H1 (cell line): ENCODE results near the gene IER5. TPM values are rescaled to one million over a fixed set of nuclear protein-coding genes. Genes with fewer than 3 reads are reported as not detected.
A peak's percentile ranks its signal among the peaks of the same experiment; 100 is the strongest.

ENCODE experiments used
- CTCF ChIA-PET: fragments of 300-600 bp; sonication (Branson Sonifier 250); formaldehyde crosslinking; loops from one replicate; lab custom pipeline; 2021; ENCODE audit not compliant: partially characterized antibody; lab: Charles Lee
- POLR2A ChIA-PET: fragments of 300-600 bp; sonication (Branson Sonifier 250); formaldehyde crosslinking; loops from one replicate; lab custom pipeline; 2021; ENCODE audit warnings: inconsistent platforms; ENCODE audit not compliant: partially characterized antibody; lab: Charles Lee
- DNase-seq, 2 experiments: peaks; one replicate each; pipeline versions ENCODE4 v3.0.0 to v3.0.0-alpha.2; 2010 to 2022; ENCODE audit warnings: low spot score in 2 of 2, low read depth in 1 of 2, mixed read lengths in 1 of 2
- FAIRE-seq: peaks from 2 replicates; lab custom pipeline; 2011; peaks lifted over from hg19 to GRCh38; lab: Jason Lieb, UNC
- H2AFZ ChIP-seq: 2 replicates; pipeline ENCODE4 v1.8.1; 2012; ENCODE audit warnings: low read length, inconsistent platforms
- H2AK5ac ChIP-seq: 2 replicates; pipeline ENCODE4 v1.6.1; 2013; ENCODE audit warnings: low read depth, low read length
- H2BK120ac ChIP-seq: replicated peaks from 2 replicates; pipeline ENCODE3; 2013; ENCODE audit warnings: low read depth, low read length, inconsistent platforms
- H2BK12ac ChIP-seq: 2 replicates; pipeline ENCODE4 v1.6.1; 2013; ENCODE audit warnings: low read depth, low read length
- H2BK15ac ChIP-seq: 2 replicates; pipeline ENCODE4 v1.6.1; 2013; ENCODE audit warnings: low read length
- H2BK20ac ChIP-seq: 2 replicates; pipeline ENCODE4 v1.6.1; 2013; ENCODE audit warnings: low read length
- H2BK5ac ChIP-seq: 2 replicates; pipeline ENCODE4 v1.6.1; 2013; ENCODE audit warnings: low read depth, low read length
- H3K14ac ChIP-seq: 2 replicates; pipeline ENCODE4 v1.6.1; 2013; ENCODE audit warnings: inconsistent platforms; ENCODE audit not compliant: insufficient read length
- H3K18ac ChIP-seq: 2 replicates; pipeline ENCODE4 v1.6.1; 2013; ENCODE audit warnings: low read length; ENCODE audit errors: extremely low read depth
- H3K23ac ChIP-seq: 2 replicates; pipeline ENCODE4 v1.6.1; 2013; ENCODE audit warnings: inconsistent platforms; ENCODE audit not compliant: insufficient read length
- H3K23me2 ChIP-seq: 2 replicates; pipeline ENCODE4 v1.6.1; 2013; ENCODE audit warnings: low read depth, low read length
- H3K27ac ChIP-seq: 2 replicates; pipeline ENCODE4 v1.6.1; 2011; ENCODE audit warnings: low read depth, low read length, inconsistent platforms
- H3K27me3 ChIP-seq, 4 experiments: replicated peaks in 1 of 4; 1 replicate in 1 of 4; 2 replicates in 3 of 4; pipeline versions ENCODE4 v1.6.1 to v1.8.1; 2011 to 2013; ENCODE audit warnings: low read length in 3 of 4, mild to moderate bottlenecking in 3 of 4, inconsistent platforms in 2 of 4, mixed read lengths in 2 of 4, moderate library complexity in 1 of 4; ENCODE audit not compliant: control insufficient read depth in 3 of 4, insufficient read depth in 3 of 4; ENCODE audit errors: extremely low read depth in 1 of 4
- H3K36me3 ChIP-seq, 4 experiments: 2 replicates each; pipeline versions ENCODE4 v1.6.1 to v1.8.1; 2011 to 2013; ENCODE audit warnings: mild to moderate bottlenecking in 4 of 4, low read length in 3 of 4, moderate library complexity in 2 of 4, control low read depth in 1 of 4, inconsistent platforms in 1 of 4; ENCODE audit not compliant: insufficient read depth in 4 of 4, control insufficient read depth in 2 of 4
- H3K4ac ChIP-seq: replicated peaks from 2 replicates; pipeline ENCODE3; 2013; ENCODE audit warnings: low read length, low read depth, mixed read lengths, inconsistent platforms; ENCODE audit not compliant: insufficient read length
- H3K4me1 ChIP-seq, 4 experiments: replicated peaks in 1 of 4; 1 replicate in 1 of 4; 2 replicates in 3 of 4; pipeline versions ENCODE4 v1.6.1 to v1.8.1; 2011 to 2013; ENCODE audit warnings: low read length in 3 of 4, inconsistent platforms in 2 of 4, mixed read lengths in 1 of 4; ENCODE audit not compliant: insufficient read depth in 4 of 4, control insufficient read depth in 3 of 4
- H3K4me2 ChIP-seq, 2 experiments: 2 replicates each; pipeline versions ENCODE4 v1.6.1 to v1.8.1; 2011 to 2013; ENCODE audit warnings: low read depth in 2 of 2, low read length in 2 of 2, control low read depth in 1 of 2, inconsistent platforms in 1 of 2, mild to moderate bottlenecking in 1 of 2; ENCODE audit not compliant: insufficient read depth in 1 of 2
- H3K4me3 ChIP-seq, 4 experiments: fragments of 200-600, 300-600 bp in 1 of 4; sonication (generic), shearing (Covaris generic), sonication (Bioruptor Twin) in 1 of 4; 2 replicates each; pipeline versions ENCODE4 v1.5.1 to v1.8.1; 2011 to 2016; ENCODE audit warnings: low read length in 4 of 4, low read depth in 3 of 4, control low read depth in 2 of 4, inconsistent platforms in 2 of 4, mild to moderate bottlenecking in 2 of 4, mixed read lengths in 1 of 4, moderate library complexity in 1 of 4; ENCODE audit not compliant: insufficient read depth in 2 of 4; ENCODE audit errors: extremely low read depth in 1 of 4
- H3K56ac ChIP-seq: replicated peaks from 2 replicates; pipeline ENCODE3; 2013; ENCODE audit warnings: low read depth, mild to moderate bottlenecking, mixed read lengths, low read length, inconsistent platforms; ENCODE audit not compliant: insufficient read length
- H3K79me1 ChIP-seq: 2 replicates; pipeline ENCODE4 v1.6.1; 2013; ENCODE audit warnings: low read depth, low read length, control low read depth
- H3K79me2 ChIP-seq, 2 experiments: 2 replicates each; pipeline versions ENCODE4 v1.6.1 to v1.8.1; 2012 to 2013; ENCODE audit warnings: low read length in 2 of 2, mild to moderate bottlenecking in 2 of 2, inconsistent platforms in 1 of 2; ENCODE audit not compliant: insufficient read depth in 2 of 2, control insufficient read depth in 1 of 2
- H3K9ac ChIP-seq, 4 experiments: replicated peaks in 1 of 4; 1 replicate in 1 of 4; 2 replicates in 3 of 4; pipeline versions ENCODE4 v1.6.1 to v1.8.1; 2011 to 2013; ENCODE audit warnings: low read depth in 3 of 4, low read length in 3 of 4, control low read depth in 2 of 4, mild to moderate bottlenecking in 2 of 4, moderate library complexity in 2 of 4, inconsistent platforms in 1 of 4; ENCODE audit errors: extremely low read depth in 1 of 4
- H3K9me3 ChIP-seq, 2 experiments: 2 replicates each; pipeline versions ENCODE4 v1.6.1 to v1.8.1; 2012 to 2013; ENCODE audit warnings: mild to moderate bottlenecking in 2 of 2, moderate library complexity in 2 of 2, control low read depth in 1 of 2, inconsistent platforms in 1 of 2, low read depth in 1 of 2, low read length in 1 of 2, mixed read lengths in 1 of 2; ENCODE audit not compliant: insufficient read depth in 2 of 2
- H4K20me1 ChIP-seq, 2 experiments: replicated peaks in 1 of 2; 2 replicates each; pipeline versions ENCODE3 to v1.8.1; 2011 to 2013; ENCODE audit warnings: inconsistent platforms in 2 of 2, low read length in 2 of 2, mild to moderate bottlenecking in 1 of 2; ENCODE audit not compliant: insufficient read depth in 2 of 2, control insufficient read depth in 1 of 2
- H4K5ac ChIP-seq: 2 replicates; pipeline ENCODE4 v1.6.1; 2013; ENCODE audit warnings: low read length, low read depth, mixed read lengths, inconsistent platforms; ENCODE audit not compliant: insufficient read length
- H4K8ac ChIP-seq: 2 replicates; pipeline ENCODE4 v1.8.0; 2013; ENCODE audit warnings: mild to moderate bottlenecking, moderate library complexity, low read length, inconsistent platforms; ENCODE audit not compliant: insufficient read depth; ENCODE audit errors: extremely low read depth
- H4K91ac ChIP-seq: replicated peaks from 2 replicates; pipeline ENCODE3; 2013; ENCODE audit warnings: low read length, mixed read lengths, inconsistent platforms; ENCODE audit not compliant: insufficient read length
- GTF2F1 ChIP-seq: IDR thresholded peaks from 2 replicates; pipeline ENCODE4 v1.6.1; 2012; ENCODE audit warnings: low read depth, low read length, improper control_type of control experiment, borderline replicate concordance
- HDAC2 ChIP-seq, 2 experiments: fragments of 300-600 bp in 1 of 2; sonication (generic) in 1 of 2; IDR thresholded peaks; 2 replicates each; pipeline ENCODE4 v1.6.1; 2011 to 2012; ENCODE audit warnings: low read depth in 2 of 2, low read length in 2 of 2, mild to moderate bottlenecking in 2 of 2, moderate library complexity in 2 of 2, borderline replicate concordance in 1 of 2, inconsistent platforms in 1 of 2
- KDM4A ChIP-seq: IDR thresholded peaks from one replicate; pipeline ENCODE4 v1.7.1; 2012; ENCODE audit warnings: low read depth, mild to moderate bottlenecking, moderate library complexity, low read length, inconsistent platforms; ENCODE audit not compliant: severe bottlenecking
- RBBP5 ChIP-seq: IDR thresholded peaks from 2 replicates; pipeline ENCODE4 v1.7.1; 2012; ENCODE audit warnings: low read depth, mild to moderate bottlenecking, inconsistent platforms, low read length, moderate library complexity, borderline replicate concordance
- SIN3A ChIP-seq, 2 experiments: IDR thresholded peaks in 1 of 2; conservative IDR thresholded peaks in 1 of 2; 2 replicates each; pipeline ENCODE4 v1.6.1; 2011 to 2012; ENCODE audit warnings: low read length in 2 of 2, improper control_type of control experiment in 1 of 2, low read depth in 1 of 2, mild to moderate bottlenecking in 1 of 2
- SUZ12 ChIP-seq: fragments of 200-600 bp; sonication (generic); IDR thresholded peaks from 2 replicates; pipeline ENCODE4 v1.6.1; 2012; ENCODE audit warnings: mild to moderate bottlenecking, inconsistent platforms, low read length, moderate library complexity, mixed read lengths
- WGBS, 2 experiments: shearing (Covaris generic) in 1 of 2; methylation state at CpG; one replicate each; pipeline versions ENCODE4 v1.1.6 to v1.1.7; 2013 to 2015; ENCODE audit warnings: low lambda C conversion rate in 2 of 2, mixed read lengths in 2 of 2, inconsistent platforms in 1 of 2, low coverage in 1 of 2, missing lambda C conversion rate in 1 of 2; ENCODE audit not compliant: insufficient replicate concordance in 2 of 2, insufficient coverage in 1 of 2, insufficient read length in 1 of 2; ENCODE audit errors: extremely low coverage in 1 of 2, missing lambda C conversion rate in 1 of 2; 5-methylcytosine and 5-hydroxymethylcytosine counted together
- polyA plus RNA-seq, 7 experiments: library from polyadenylated mRNA; depleted of rRNA in 3 of 7; stranded (reverse) in 5 of 7; unstranded in 2 of 7; fragments of >200 nt in 5 of 7; fragments of 200-250 nt in 2 of 7; gene quantifications; 1 replicate in 5 of 7; 2 replicates in 1 of 7; 4 replicates in 1 of 7; pipeline versions ENCODE4 v1.2.1 to v1.2.3, GENCODE V29; 2011 to 2013; ENCODE audit warnings: missing spikeins in 2 of 7, mixed read lengths in 2 of 7
- total RNA-seq: library from RNA; stranded (reverse); fragmentation: NEBNext Ultra II Directional; extraction: Animal tissue kit (Norgen Biotek cat#: 25700); gene quantifications from 2 replicates; pipeline ENCODE4 v1.2.1, GENCODE V29; 2021

IER5 gene
- total and polyA plus RNA-seq, 2 of the 8 experiments (the other 6 are each of a cell fraction or from before 2014, with no cell fraction given), result 3.5 to 7.7 TPM

- ChIA-PET CTCF (interaction anchor here (0.5 to 0.8 kb wide), 2 partner anchors 22 to 67 kb away, joined by 3 read pairs; partner anchors contain the start of gene STX6), POLR2A (interaction anchor here (0.6 to 9.4 kb wide), 38 partner anchors 8 to 212 kb away, joined by 3 to 253 read pairs (median 5); partner anchors contain the start of genes KIAA1614 and STX6)
- H2AK5ac ChIP-seq, result no peak overlapping the region
- no peak overlapping the region for H3K27ac ChIP-seq
- peaks cover 19% of the 10 kb centered on the region for H3K23me2 ChIP-seq
- H3K79me2 ChIP-seq, result peaks cover 0 to 32% of the 10 kb centered on the region in 2 experiments; a peak in 2 of 4 replicates
- H2BK20ac ChIP-seq, result no peak overlapping the region
- no peak overlapping the region for H2BK15ac ChIP-seq
- no peak for DNase-seq
- H3K4me3 ChIP-seq, result peak overlapping the region; percentile 50 to 72 (median 63)
- H3K9ac ChIP-seq, result peak overlapping the region in 1 of 4 experiments; percentile 69; a peak in 1 of 7 replicates
- H3K4me1 ChIP-seq, result peaks cover 0 to 4% (median under 1%) of the 10 kb centered on the region in 4 experiments; a peak in 2 of 7 replicates
- FAIRE-seq, result no peak
- H3K14ac ChIP-seq, result no peak overlapping the region
- H2AFZ ChIP-seq, result no peak overlapping the region
- peak overlapping the region; percentile 28 for H4K91ac ChIP-seq
- H3K9me3 ChIP-seq, result no peaks in the 10 kb centered on the region
- no peak overlapping the region for H2BK120ac ChIP-seq
- H3K79me1 ChIP-seq, result no peaks in the 10 kb centered on the region
- H2BK12ac ChIP-seq, result no peak overlapping the region
- no peak overlapping the region for H2BK5ac ChIP-seq
- no peak overlapping the region for H3K23ac ChIP-seq
- H4K8ac ChIP-seq, result no peak overlapping the region
- peaks cover 0 to 31% (median 18%) of the 10 kb centered on the region in 4 experiments; a peak in 6 of 7 replicates for H3K27me3 ChIP-seq
- no peak overlapping the region for H4K5ac ChIP-seq
- H3K18ac ChIP-seq, result peak overlapping the region; percentile 63
- H3K56ac ChIP-seq, result no peak overlapping the region
- WGBS, 2 experiments, result 1% methylated on average over 78 of the region's 97 CpGs; no CpG with 5 or more reads in 1 of the 2 experiments
- TF ChIP-seq GTF2F1 (no peak), KDM4A (peak; percentile 40), SIN3A (conservative IDR thresholded peaks at IDR 0.05 in 1 of 2, IDR thresholded peaks at IDR 0.05 in 1 of 2; ENCODE audit: low read depth in 1 of 2, low read length in 2 of 2) (no peak), SUZ12 (0 out of 2 replicates have a peak, but pooled peaks have one; percentile 46), HDAC2 (IDR thresholded peaks at IDR 0.05; ENCODE audit: borderline replicate concordance in 1 of 2, low read depth in 2 of 2, low read length in 2 of 2) (no peak), RBBP5 (0 out of 2 replicates have a peak, but pooled peaks have one; percentile 54)
- H3K4ac ChIP-seq, result no peak overlapping the region
- peak overlapping the region; percentile 80 to 91 for H3K4me2 ChIP-seq
- peaks cover 18 to 23% of the 10 kb centered on the region in 2 experiments for H4K20me1 ChIP-seq
- H3K36me3 ChIP-seq, result no peaks in the 10 kb centered on the region
Measured at GRCh38 chr1:181089017-181089675, 646 bp downstream of the IER5 start.
